SK-N-MC (cell line): Measurements from ENCODE around the gene PCNX3.
A peak's percentile ranks its signal among the peaks of the same experiment; 100 is the strongest.

Experiments used
- DNase-seq: peaks from one replicate; pipeline ENCODE4 v3.0.0-alpha.2; 2011; ENCODE audit warnings: low read depth, low spot score
- H3K27ac ChIP-seq: fragments of 200-600 bp; sonication (generic); 2 replicates; pipeline ENCODE4 v1.5.1; 2016; ENCODE audit warnings: mixed run types
- H3K36me3 ChIP-seq: fragments of 200-600 bp; sonication (generic); 2 replicates; pipeline ENCODE4 v1.6.1; 2017; ENCODE audit warnings: antibody characterized with exemption, low read length, mixed read lengths; ENCODE audit not compliant: insufficient read depth
- H3K4me3 ChIP-seq: fragments of 200-600 bp; sonication (generic); 2 replicates; pipeline ENCODE4 v1.5.1; 2016
- H3K9ac ChIP-seq: fragments of 200-600 bp; sonication (generic); 2 replicates; pipeline ENCODE4 v1.8.0; 2017; ENCODE audit warnings: mixed run types, mixed read lengths; ENCODE audit not compliant: insufficient read length
- H3K9me3 ChIP-seq: fragments of 200-600 bp; sonication (generic); 2 replicates; pipeline ENCODE4 v1.6.1; 2017; ENCODE audit warnings: low read depth, mild to moderate bottlenecking, antibody characterized with exemption, low read length, moderate library complexity, mixed read lengths
- EZH2 ChIP-seq: fragments of 200-600 bp; sonication (generic); IDR thresholded peaks from one replicate; pipeline ENCODE4 v1.6.1; 2017; ENCODE audit warnings: antibody characterized with exemption
- FOXP2 ChIP-seq: optimal IDR thresholded peaks from 2 replicates; pipeline ENCODE3; 2011; ENCODE audit warnings: mild to moderate bottlenecking, moderate library complexity; ENCODE audit not compliant: insufficient read depth; ENCODE audit errors: extremely low read length, control extremely low read depth
- POLR2AphosphoS5 ChIP-seq: IDR thresholded peaks from 2 replicates; pipeline ENCODE4 v1.6.1; 2012; ENCODE audit warnings: mild to moderate bottlenecking, low read depth, low read length, borderline replicate concordance

PCNX3 gene

GRCh38 chr11:65606876-65607613, 8.5 kb upstream of the PCNX3 start:
- Histone ChIP-seq H3K27ac (no peak overlapping the region), H3K36me3 (peaks cover 6% of the 10 kb centered on the region; the same call in 1 of the 2 replicates), H3K9me3 (no peaks in the 10 kb centered on the region), H3K9ac (peak overlapping the region; percentile 56), H3K4me3 (peak overlapping the region; percentile 83)
- DNase-seq, result peak; percentile 95
- peak; percentile 39 for TF ChIP-seq FOXP2
- TF ChIP-seq POLR2AphosphoS5, result peak; percentile 69; the same call in 1 of the 2 replicates
- TF ChIP-seq EZH2, result no peak

- peak overlapping the region; percentile 56 for H3K9ac ChIP-seq
- peak overlapping the region; percentile 83 for H3K4me3 ChIP-seq
- TF ChIP-seq FOXP2 (no peak), POLR2AphosphoS5 (0 out of 2 replicates have a peak, but pooled peaks have one; percentile 4)
- no peak for DNase-seq
- peaks cover 6% of the 10 kb centered on the region; the same call in 1 of the 2 replicates for H3K36me3 ChIP-seq
- no peak overlapping the region for H3K27ac ChIP-seq
- no peaks in the 10 kb centered on the region for H3K9me3 ChIP-seq
Measured at GRCh38 chr11:65607614-65608426, 7.8 kb upstream of the PCNX3 start.

- no peak overlapping the region for H3K27ac ChIP-seq
- peaks cover 6% of the 10 kb centered on the region; the same call in 1 of the 2 replicates for H3K36me3 ChIP-seq
- H3K4me3 ChIP-seq, result no peak overlapping the region
- no peak overlapping the region for H3K9ac ChIP-seq
- DNase-seq, result no peak
- no peak for TF ChIP-seq EZH2
- TF ChIP-seq FOXP2, result no peak
- no peak for TF ChIP-seq POLR2AphosphoS5
- H3K9me3 ChIP-seq, result no peaks in the 10 kb centered on the region
Measured at GRCh38 chr11:65609229-65609628, 6.3 kb upstream of the PCNX3 start.

DNA sequence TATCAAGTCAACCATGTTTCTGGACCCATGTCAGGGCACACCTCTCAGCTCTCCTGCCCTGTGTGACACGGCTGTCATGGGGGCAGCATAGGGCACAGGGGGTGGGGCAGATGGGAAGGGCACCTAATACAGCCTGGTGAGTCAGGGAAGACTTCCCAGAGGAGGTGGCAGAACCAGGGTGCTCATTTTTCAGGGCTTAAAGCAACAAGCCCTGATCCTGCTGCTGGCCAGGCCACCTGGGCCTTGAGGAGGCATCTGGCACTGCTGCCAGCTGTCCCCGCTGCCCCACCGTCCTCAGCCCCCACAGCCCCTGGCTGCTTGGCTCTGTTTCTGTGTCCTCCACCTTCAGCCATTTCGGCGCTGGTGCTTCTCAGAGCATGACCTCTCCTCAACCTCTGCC, 5.9 kb upstream of the PCNX3 start:
- H3K36me3 ChIP-seq, result peaks cover 6% of the 10 kb centered on the region; the same call in 1 of the 2 replicates
- no peak for TF ChIP-seq FOXP2
- TF ChIP-seq POLR2AphosphoS5, result no peak
- TF ChIP-seq EZH2, result no peak
- H3K9ac ChIP-seq, result no peak overlapping the region
- no peak overlapping the region for H3K27ac ChIP-seq
- H3K9me3 ChIP-seq, result no peaks in the 10 kb centered on the region
- no peak for DNase-seq
- no peak overlapping the region for H3K4me3 ChIP-seq

DNA sequence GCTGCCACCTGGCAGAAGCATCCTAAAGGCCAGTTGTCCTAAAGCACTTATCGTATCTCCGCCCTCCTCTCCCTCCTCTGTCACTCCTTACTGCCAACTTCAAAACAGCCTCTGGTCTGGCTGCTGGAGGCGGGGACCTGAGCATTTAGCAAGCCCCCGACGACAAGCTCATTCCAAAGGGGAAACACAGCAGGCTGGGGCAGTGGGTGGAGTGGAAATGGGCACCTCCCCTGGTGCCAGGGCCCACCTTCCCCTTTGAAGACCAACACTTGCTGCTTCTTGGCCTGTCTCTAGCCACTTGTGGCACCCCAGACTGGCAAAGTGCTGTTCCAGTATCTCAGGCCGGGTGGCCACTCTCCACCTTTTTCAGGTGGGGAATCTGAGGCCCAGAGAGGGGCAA, 5.2 kb upstream of the PCNX3 start:
- TF ChIP-seq POLR2AphosphoS5 (no peak), EZH2 (no peak), FOXP2 (no peak)
- peaks cover 3% of the 10 kb centered on the region; the same call in 1 of the 2 replicates for H3K36me3 ChIP-seq
- no peaks in the 10 kb centered on the region for H3K9me3 ChIP-seq
- H3K27ac ChIP-seq, result 0 out of 2 replicates have a peak overlapping the region, but pooled peaks have one; percentile 23
- H3K4me3 ChIP-seq, result no peak overlapping the region
- no peak overlapping the region for H3K9ac ChIP-seq
- no peak for DNase-seq

DNA sequence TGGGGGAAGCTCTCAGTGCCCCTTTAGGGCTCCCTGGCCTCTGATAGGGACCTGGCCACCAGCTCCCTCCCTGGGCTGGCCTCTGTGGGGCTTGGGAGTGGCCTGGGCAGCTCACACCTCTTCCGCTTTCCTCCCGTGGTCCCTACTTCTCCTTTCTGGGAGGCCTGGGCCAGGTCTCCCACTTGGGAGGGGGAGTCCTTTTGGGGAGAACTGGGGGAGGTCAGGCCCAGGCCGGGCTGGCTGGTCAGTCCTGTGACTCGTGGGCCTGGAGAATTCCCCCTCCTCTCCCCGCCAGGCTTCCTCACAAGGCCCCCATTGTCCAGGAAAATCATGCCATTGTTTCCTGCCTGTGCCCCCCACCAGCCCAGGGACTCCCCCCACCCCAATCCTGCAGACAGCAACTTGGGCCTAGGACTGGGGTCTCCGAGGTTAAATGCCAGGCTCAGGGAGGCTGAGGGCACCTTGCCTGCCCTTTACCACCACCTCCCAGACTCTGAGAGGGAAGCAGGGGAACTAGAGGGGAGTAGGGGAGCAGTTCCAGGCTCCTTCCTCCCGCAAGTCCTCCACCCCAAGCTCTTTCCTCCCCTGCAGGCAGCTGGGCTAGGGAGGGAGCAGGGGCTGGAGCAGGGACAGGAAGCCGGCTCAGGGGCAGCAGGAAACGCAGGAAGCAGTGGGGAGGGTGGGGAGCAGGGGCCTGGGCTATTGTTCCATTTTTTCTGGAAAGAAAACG, 4.4 kb upstream of the PCNX3 start:
- no peak overlapping the region for H3K4me3 ChIP-seq
- no peak overlapping the region for H3K27ac ChIP-seq
- H3K9me3 ChIP-seq, result no peaks in the 10 kb centered on the region
- no peak for DNase-seq
- TF ChIP-seq FOXP2, result no peak
- TF ChIP-seq EZH2, result no peak
- no peak for TF ChIP-seq POLR2AphosphoS5
- H3K36me3 ChIP-seq, result no peaks in the 10 kb centered on the region
- peak overlapping the region; percentile 29 for H3K9ac ChIP-seq

GRCh38 chr11:65611758-65612603, 3.6 kb upstream of the PCNX3 start:
- no peaks in the 10 kb centered on the region for H3K9me3 ChIP-seq
- H3K9ac ChIP-seq, result peak overlapping the region; percentile 90
- no peak for DNase-seq
- H3K4me3 ChIP-seq, result peak overlapping the region; percentile 91
- H3K36me3 ChIP-seq, result no peaks in the 10 kb centered on the region; the same call in 1 of the 2 replicates
- TF ChIP-seq FOXP2 (no peak), POLR2AphosphoS5 (no peak), EZH2 (no peak)
- no peak overlapping the region for H3K27ac ChIP-seq

GRCh38 chr11:65612691-65613090, 2.9 kb upstream of the PCNX3 start:
- peak overlapping the region; percentile 90 for H3K9ac ChIP-seq
- H3K27ac ChIP-seq, result no peak overlapping the region
- no peak for DNase-seq
- peak overlapping the region; percentile 91 for H3K4me3 ChIP-seq
- no peak for TF ChIP-seq EZH2
- no peak for TF ChIP-seq POLR2AphosphoS5
- TF ChIP-seq FOXP2, result no peak
- no peaks in the 10 kb centered on the region for H3K9me3 ChIP-seq
- H3K36me3 ChIP-seq, result peaks cover 6% of the 10 kb centered on the region; the same call in 1 of the 2 replicates
